HG02610 (cell line): ENCODE measurements around the gene CGNL1.

Source experiments
- ATAC-seq: cut with Tn5 transposase; IDR thresholded peaks from one replicate; pipeline ENCODE4 v1.9.1; 2021; ENCODE audit warnings: mild to moderate bottlenecking, moderate library complexity; ENCODE audit not compliant: unreplicated experiment

Gene CGNL1

DNA sequence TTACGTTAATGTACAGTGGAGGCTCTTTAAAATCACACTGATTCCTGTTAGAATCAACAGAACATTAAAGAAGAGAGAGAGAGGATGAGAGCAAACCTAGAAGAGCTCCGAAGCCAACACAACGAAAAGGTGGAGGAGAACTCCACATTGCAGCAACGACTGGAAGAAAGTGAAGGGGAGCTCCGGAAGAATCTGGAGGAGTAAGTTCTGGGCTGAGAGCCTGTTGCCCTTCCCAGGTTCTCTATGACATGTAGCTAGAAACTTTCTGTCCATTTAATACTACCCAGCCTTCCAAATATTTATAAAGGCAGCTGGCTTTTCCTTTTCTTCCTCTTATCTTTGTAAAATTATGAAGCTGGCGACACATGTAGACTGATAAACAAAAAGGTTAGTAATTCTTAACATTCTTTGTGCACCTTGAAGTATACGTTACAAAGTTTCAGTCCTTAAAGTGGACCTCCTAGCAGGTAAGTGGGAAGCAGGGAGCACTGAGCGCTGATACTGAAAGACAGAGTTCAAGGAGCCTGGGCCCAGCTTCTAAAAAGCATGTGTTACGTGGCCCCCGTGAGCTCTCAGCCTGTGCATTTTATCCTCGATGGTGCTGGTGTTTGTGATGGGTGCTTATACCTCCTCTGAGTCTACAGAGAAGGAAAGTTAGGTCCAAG, 75.9 kb downstream of the CGNL1 start:
- ATAC-seq = no peak

DNA sequence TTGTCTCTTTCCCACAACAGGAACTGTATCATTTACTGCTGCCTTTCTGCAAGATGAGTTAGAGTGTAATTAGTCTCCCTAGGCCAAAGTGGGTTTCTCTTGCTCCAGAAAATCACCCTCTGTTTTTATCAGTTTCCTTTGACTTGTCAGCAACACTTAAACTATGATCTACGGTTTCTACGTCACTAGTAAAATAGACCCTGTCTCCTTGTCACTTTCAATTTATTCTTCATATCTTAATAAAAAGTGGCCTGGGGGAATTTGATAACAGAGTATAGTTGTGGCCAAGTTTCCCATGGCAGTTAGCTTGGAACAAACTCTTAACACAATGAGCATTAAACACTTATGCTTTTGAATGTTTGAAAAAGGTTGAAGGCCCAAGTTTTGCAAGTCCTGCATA, 79.6 kb downstream of the CGNL1 start:
- ATAC-seq = no peak

DNA sequence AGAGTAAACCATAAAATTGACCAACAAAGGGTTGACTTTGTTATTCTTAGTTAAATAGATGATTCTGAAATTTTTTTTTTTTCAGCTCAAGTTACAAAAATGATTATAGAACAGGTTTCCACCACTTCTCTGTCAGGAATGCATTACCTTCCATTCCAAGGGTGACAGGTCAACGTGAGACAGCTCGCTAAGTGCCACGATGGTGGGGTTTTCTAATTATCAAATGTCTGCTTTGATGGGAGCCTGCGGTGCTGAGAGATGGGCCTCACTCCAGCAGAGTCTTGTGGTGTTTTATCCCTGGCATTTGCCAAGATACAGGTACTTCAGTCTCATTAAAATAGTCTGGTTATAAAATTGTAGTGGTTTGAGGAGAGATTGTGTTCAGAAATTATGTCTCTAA, 80.3 kb downstream of the CGNL1 start:
- ATAC-seq = no peak

DNA sequence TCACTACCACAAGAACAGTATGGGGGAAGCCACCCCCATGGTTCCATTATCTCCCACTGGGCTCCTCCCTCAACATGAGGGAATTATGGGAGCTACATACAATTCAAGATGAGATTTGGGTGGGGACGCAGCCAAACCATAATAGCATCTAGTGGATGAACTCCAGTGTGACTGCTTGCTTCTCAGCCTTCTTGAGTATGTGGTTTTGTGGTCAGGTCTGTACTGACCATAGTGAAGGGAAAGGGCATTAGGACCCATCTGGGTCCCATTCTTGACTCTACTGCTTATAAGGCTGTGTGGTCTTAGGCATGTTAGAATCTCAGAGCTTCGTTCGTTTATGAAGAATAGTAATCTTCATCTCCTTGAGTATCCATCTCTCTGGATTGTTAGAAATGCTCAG, 81.4 kb downstream of the CGNL1 start:
- ATAC-seq = no peak

DNA sequence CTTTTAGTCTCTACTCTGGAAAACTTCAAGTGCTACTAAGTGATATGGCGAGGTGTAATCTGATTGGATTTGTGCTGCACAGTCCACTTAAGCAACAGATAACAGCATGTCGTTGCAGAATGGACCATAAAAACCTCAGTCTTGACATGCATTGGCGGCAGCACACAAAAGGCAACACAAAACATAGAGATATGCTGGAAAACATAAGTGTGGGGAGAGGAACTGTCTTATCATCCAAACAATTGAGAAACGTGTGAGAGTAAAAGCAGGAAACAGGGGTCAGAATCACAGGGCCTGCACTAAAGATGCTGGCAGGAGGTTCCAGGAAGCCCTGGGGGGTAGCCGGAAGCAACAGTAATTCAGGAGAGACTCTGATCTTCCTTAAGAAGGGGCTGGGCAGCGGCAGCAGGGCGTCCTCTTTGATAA, 82.1 kb downstream of the CGNL1 start:
- no peak for ATAC-seq

DNA sequence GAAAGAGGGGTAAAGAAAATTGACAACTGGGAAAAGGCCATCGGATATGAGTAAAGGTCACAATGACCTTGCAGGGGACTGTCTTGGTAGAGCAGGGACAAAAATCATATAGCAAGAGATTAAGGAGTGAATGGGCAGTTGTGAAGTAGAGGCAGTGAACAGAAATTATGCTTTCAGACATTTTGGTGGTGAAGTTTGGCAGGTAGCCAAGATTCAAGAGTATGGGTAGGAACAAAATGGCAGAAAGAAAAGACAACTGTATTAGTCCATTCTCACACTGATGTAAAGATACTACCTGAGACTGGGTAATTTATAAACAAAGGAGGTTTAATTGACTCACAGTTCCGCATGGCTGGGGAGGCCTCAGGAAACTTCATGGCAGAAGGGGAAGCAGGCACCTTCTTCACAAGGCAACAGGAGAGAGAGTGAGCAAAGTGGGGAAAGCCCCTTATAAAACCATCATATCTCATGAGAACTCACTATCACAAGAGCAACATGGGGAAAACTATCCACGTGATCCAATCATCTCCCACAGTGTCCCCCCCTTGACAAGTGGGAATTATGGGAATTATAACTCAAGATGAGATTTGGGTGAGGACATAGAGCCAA, 84.0 kb downstream of the CGNL1 start:
- no peak for ATAC-seq

DNA sequence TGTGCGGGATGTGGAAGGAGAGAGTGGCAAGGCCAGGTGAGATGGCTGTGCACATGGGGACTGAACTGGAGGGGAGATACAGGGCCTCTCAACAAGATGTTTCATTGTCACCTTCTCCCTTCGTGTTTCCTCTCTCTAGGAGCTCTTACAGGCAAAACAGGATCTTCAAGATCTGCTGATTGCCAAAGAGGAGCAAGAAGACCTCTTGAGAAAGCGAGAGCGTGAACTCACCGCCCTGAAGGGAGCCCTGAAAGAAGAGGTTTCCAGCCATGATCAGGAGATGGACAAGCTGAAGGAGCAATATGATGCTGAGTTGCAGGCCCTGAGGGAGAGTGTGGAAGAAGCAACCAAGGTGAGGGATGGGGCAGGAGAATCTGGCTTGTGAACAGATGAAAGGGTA, 85.2 kb downstream of the CGNL1 start:
- no peak for ATAC-seq

DNA sequence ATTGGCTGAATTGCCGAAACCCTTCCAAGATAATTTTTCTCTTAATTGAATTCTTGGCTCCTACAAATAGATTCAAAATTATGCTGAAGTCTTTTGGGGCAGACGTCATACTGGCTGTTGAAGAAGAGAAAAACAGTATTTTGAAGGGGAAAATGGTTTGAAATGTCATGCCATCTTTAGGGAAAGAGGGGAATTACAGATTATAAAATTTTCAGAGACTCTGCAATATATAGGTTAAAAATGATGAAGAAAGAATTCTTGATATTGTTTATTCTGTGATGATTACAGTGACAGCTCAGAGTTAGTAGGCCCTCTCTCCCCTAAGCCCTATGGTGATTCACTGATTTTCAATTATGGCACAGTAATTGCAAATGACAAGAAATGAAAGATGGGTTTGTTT, 86.1 kb downstream of the CGNL1 start:
- ATAC-seq = no peak

DNA sequence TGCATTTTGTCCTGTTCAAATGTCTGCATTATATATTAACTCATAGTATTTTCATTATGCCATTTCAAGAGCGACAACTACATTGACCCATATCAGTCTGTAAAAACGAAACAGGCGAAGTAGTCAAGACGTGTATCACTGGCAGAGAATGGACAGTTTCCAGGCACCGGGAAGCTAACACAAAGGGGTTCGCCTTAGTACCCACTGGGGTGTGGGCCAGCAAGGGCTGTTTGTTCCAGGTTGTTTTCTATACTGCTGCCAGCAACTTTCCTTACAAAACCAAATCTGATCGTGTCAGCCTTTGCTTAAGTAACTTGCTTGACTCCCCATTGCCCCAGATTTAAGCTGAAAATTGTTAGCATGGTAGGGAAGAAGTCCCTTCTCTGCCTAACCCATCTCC, 87.1 kb downstream of the CGNL1 start:
- no peak for ATAC-seq

DNA sequence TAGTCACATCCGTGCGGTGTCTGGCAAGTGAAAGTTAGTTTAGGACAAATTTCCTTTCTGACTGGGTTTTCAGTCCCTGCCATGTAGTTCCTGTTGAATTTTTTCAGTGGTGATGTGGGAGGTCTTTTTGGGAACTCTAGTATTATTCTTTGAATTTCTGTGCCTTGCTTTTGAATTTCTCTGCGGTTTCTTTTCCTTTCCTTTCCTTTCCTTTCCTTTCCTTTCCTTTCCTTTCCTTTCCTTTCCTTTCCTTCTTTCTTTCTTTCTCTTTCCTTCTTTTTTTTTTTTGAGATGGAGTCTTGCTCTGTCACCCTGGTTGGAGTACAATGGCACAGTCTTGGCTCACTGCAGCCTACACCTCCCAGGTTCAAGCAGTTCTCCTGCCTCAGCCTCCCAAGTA, 88.2 kb downstream of the CGNL1 start:
- no peak for ATAC-seq

DNA sequence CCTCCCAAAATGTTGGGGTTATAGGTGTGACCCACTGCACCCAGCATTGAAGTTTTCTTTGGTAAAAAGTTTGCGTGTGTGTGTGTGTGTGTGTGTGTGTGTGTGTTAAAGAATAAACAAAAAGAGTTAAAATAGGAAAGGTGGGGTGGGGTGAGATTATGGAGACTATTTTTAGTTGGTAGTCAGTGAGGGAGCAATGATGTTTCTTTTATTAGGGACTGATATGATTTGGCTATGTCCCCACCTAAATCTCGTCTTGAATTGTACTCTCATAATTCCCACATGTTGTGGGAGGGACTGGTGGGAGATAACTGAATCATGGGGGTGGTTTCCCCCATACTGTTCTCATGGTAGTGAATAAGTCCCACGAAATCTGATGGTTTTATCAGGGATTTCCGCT, 92.2 kb downstream of the CGNL1 start:
- ATAC-seq = no peak

DNA sequence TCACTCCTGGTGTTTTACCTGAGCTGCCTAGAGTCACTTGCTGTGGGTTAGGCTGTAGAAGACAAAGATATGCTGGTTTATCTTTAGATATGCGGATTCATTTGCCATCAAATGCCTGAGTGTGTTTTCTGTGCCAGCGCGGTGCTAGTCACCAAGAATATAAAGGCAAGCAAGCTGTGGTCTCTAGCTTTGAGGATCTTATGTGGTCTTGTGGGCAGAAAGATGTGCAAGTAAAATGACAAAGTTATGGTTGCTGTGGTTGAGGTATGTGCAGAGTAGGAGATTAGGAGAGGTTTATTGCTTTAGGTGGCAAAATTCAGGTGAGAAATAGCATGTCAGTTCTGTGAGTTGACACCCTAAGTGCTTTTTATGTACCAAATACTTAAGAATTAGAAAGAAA, 94.2 kb downstream of the CGNL1 start:
- no peak for ATAC-seq

DNA sequence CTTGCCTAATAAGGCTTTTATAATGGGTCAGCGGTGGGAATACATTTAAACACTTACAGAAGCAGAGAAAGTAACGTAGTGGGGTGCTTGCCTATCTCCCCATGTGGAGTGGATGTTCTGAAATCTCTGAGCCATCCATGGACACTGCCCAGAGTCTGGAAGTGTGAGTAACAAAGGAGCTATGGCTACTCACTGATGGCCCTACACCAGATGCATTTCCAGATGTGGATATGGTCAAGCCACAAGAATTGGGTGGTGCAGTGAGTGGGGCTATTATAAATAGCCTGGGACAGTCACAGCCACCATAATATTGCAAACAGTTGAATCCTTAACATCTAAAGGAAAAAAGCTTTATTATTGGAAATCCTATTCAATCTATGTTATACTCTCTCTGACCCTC, 96.6 kb downstream of the CGNL1 start:
- no peak for ATAC-seq

DNA sequence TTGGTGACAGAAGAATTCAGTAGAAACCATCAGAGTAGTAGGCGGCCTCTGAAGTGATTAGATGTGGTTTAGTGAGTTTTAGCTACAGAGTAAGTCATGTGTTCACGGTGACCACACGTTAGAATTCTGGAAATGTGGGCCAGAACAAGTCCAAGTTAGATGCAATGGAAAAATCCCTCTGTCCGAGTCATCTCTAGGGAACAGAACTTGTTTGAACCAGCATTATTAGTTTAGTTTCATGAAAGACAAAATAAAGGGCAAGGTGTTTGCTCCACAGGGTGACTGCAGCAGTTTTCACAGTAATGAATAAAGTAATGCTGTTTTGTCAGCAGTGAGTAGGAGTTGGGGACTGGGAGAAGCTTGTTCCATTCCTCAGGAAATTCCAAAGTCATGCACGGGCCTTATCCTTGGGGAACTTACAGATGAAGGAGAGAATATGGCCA, 100.2 kb downstream of the CGNL1 start:
- ATAC-seq = no peak

DNA sequence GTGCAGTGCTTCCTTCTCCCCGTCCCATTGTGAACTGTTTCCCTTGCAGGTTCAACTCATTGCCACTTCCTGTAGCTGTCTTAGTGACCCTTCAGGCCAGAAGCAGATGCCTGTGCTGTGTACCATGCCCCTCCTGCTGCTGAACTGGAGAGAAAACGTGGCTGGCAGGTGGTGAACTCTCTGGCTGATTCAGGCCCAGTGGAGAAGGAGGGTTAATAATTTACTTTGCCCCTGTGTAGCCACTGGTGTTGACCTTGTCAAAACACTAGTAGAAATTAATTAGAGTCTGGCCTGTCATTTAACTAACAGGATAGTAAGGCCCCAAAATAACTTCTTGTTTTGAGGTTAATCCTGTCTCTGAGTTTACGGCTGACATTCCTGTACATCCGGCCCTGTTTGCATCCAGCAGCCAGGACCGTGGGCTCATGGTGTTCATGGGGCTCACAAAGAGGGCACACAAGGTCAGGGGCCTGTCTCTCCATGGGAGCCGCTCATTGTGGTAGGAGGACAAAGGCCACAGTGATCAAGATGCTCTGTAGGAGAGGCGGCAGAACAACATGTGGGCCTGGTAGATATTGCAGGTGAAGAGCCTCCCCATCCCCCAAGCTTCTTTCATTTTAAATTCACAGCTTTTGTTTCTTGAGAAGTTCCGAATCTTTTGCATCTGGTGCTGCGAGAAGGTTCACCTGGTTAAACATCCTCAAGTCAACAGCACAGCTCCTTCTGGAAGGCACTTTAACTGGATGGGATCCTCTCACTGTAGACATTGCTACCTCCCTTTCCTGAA, 101.6 kb downstream of the CGNL1 start:
- no peak for ATAC-seq

DNA sequence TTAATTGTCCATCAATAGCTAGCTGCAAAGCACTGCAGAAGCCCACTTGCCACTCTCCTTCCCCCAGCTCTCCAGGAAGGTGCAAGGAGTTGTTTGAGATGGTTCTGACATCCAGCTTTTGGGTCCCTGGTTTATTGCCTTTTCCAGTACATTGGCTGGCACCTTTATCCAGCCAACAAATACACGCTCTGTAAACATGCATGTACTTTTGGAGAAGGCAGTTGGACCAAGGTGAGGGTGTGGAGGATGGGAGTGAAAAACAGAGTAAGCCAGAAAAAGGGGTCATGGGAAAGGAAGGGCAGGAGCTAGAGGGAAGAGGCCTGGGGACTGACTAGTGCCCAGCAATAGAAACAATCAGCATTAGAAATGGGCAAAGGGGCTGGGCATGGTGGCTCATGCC, 102.7 kb downstream of the CGNL1 start:
- no peak for ATAC-seq

DNA sequence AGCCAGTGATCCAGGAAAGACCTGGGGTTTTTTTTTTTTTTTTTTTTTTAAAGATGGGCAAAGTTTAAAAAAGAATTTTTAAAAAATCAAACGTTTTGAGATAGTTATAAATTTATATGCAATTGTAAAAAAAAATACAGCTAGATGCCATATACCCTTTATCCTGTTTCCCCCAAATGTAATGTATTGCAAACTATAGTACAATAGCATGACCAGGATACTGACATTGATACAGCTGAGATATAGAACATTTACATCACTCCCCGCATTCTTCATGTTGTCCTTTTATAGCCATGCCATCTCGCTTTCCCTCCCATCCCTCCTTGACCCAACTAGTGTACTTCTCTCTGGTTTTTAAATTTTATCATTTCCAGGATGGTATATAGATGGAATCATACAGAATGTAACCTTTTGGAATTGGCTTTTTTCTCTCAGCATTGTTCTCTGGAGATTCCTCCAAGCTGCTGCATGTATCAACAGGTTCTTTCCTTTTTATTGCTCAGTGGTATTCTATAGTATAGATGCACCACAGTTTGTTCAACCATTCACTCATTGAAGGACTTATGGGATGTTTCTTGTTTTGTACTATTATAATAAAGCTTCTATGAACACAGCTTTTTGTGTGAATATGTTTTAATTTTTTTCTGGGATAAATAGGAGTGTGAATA, 104.9 kb downstream of the CGNL1 start:
- ATAC-seq = no peak

DNA sequence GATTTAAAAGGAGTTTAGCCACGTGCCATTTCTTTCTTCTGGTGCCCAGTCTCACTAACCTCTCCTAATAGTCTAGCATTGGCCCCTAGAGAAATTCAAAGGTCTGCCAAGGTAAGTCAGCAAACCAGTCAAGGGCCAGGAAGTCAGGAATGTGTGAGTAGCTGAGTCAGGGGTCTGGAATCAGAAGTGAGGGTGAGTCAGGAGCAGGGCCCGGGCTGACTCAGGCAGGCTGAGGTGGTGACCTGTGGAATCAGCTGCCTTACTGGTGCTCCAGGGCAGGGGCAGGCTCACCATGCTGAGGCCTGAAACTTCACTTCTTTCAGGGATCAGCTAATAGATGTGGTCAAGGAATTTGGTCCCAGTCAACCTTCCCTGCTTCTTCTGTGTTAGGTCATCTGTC, 109.6 kb downstream of the CGNL1 start:
- ATAC-seq = no peak

DNA sequence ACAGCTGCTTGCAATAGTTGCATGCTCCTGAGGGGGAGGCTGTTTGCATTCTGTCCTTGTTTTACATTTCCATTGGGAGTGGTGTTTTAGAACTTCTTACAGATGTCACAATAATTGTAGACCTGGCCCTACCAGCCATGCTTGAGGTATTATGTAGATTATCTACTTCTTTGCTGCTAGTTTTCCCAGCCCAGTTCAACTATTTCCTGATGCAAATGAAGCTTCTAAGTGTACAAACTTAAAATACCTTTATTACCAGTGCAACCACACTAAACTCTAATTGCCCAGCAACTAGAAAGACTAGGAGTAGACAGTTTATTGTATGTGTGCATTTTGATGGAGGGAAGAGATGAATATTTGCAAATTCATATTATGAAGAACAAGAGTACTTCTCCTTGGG, 110.5 kb downstream of the CGNL1 start:
- ATAC-seq = no peak

DNA sequence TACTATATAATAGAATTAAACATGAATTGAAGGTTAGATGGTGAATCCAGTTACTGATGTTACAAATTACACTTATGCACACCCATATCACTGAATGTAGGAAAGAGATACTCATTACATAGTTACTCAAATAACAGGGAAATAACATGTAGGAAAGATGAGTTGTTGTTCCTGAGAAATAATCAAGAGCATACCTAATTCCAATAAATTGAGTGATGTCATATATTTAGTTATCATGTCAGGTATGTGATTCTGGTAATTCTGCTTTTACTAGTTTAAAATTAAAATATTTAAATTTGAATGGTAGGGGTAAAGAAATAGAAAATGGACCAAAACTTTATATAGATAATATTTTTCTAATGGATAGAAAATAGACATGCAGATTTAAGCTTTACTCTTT, 112.8 kb downstream of the CGNL1 start:
- no peak for ATAC-seq

DNA sequence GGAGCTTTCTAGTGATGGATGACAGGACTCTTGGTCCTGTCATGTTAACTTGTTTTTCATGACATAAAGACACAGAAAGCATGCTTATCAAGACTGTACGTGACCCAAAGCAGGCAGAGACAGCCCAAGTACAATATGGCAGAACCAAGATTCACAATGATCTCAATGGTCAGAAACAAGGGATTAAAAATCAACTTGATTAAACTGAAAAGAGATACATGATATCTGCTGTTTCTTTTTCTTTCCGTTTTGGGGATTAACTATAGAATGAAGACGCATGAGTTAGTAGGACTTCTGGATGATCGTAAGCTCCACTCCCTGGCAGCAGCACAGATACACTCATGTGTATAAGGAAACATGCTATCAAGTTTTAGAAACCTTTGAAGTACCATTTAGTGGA, 117.0 kb downstream of the CGNL1 start:
- no peak for ATAC-seq

DNA sequence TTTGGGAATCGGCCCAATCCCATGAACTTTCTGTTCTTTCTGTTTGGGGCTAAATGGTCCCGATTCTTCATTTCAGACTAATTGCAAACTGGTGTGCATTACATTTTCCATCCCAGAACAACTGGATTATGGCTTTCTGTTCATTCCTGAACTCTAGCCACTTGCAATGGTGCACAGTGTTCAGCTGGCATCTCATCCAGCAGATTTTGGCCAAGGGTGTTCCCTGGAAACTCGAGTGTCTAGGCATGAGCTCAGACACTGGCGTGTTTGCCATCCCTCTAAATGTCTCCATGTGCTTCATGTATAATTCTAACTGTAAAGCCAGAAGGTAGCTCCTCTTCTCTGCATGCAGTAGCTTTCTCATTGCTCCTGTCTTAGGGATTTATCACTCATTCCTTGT, 118.3 kb downstream of the CGNL1 start:
- no peak for ATAC-seq
